Nephron (organoid): ENCODE measurements around the gene COMMD2.

Source experiments
- H3K27ac Mint-ChIP-seq, 3 experiments: 2 replicates each; pipeline ENCODE4 v1.8.0; 2020; ENCODE audit warnings: mixed read lengths in 3 of 3, mild to moderate bottlenecking in 2 of 3, moderate library complexity in 1 of 3
- H3K27me3 Mint-ChIP-seq: 2 replicates; pipeline ENCODE4 v1.8.0; 2021; ENCODE audit warnings: low read depth, mild to moderate bottlenecking, moderate library complexity, mixed read lengths
- H3K36me3 Mint-ChIP-seq: 2 replicates; pipeline ENCODE4 v1.8.0; 2020; ENCODE audit warnings: low read depth, mixed read lengths
- H3K4me1 Mint-ChIP-seq: 2 replicates; pipeline ENCODE4 v1.8.0; 2020; ENCODE audit warnings: mixed read lengths
- H3K4me3 Mint-ChIP-seq, 3 experiments: 2 replicates each; pipeline ENCODE4 v1.8.0; 2020; ENCODE audit warnings: mild to moderate bottlenecking in 3 of 3, mixed read lengths in 3 of 3, moderate library complexity in 2 of 3
- H3K9me3 Mint-ChIP-seq: 2 replicates; pipeline ENCODE4 v1.8.0; 2020; ENCODE audit warnings: mixed read lengths
- CTCF ChIP-seq, 3 experiments: fragments of 200-600 bp; sonication (generic); IDR thresholded peaks; one replicate each; pipeline ENCODE4 v1.5.0; 2021; ENCODE audit warnings: antibody characterized with exemption in 3 of 3; ENCODE audit not compliant: unreplicated experiment in 3 of 3

COMMD2 gene

GRCh38 chr3:149713730-149714654 is 38.3 kb downstream of the COMMD2 start:
- no peaks in the 10 kb centered on the region for H3K36me3 Mint-ChIP-seq
- no peak overlapping the region for H3K4me3 Mint-ChIP-seq
- peaks cover 14% of the 10 kb centered on the region for H3K4me1 Mint-ChIP-seq
- TF ChIP-seq CTCF (IDR thresholded peaks at IDR 0.05; ENCODE audit: unreplicated experiment in 3 of 3): no peak
- no peaks in the 10 kb centered on the region for H3K9me3 Mint-ChIP-seq
- H3K27me3 Mint-ChIP-seq: no peaks in the 10 kb centered on the region
- H3K27ac Mint-ChIP-seq: no peak overlapping the region

GRCh38 chr3:149706905-149707304 is 45.4 kb downstream of the COMMD2 start:
- peaks cover 57% of the 10 kb centered on the region for H3K4me1 Mint-ChIP-seq

GRCh38 chr3:149705416-149705815 is 46.9 kb downstream of the COMMD2 start:
- Mint-ChIP-seq H3K27ac (peak overlapping the region in 2 of 3 experiments; percentile 7 to 82), H3K4me1 (peaks cover 48% of the 10 kb centered on the region), H3K36me3 (no peaks in the 10 kb centered on the region), H3K4me3 (no peak overlapping the region), H3K27me3 (no peaks in the 10 kb centered on the region), H3K9me3 (no peaks in the 10 kb centered on the region)
- TF ChIP-seq CTCF (IDR thresholded peaks at IDR 0.05; ENCODE audit: unreplicated experiment in 3 of 3): no peak

More at GRCh38 chr3:149706905-149707304, 45.4 kb downstream of the COMMD2 start:
- H3K4me3 Mint-ChIP-seq: no peak overlapping the region
- no peaks in the 10 kb centered on the region for H3K27me3 Mint-ChIP-seq
- TF ChIP-seq CTCF (IDR thresholded peaks at IDR 0.05; ENCODE audit: unreplicated experiment in 3 of 3): no peak
- H3K36me3 Mint-ChIP-seq: no peaks in the 10 kb centered on the region
- peak overlapping the region; percentile 57 to 94 (median 63) for H3K27ac Mint-ChIP-seq
- H3K9me3 Mint-ChIP-seq: no peaks in the 10 kb centered on the region

GRCh38 chr3:149703466-149703865 is 48.8 kb downstream of the COMMD2 start:
- H3K4me1 Mint-ChIP-seq: peaks cover 43% of the 10 kb centered on the region
- no peaks in the 10 kb centered on the region for H3K27me3 Mint-ChIP-seq
- no peaks in the 10 kb centered on the region for H3K36me3 Mint-ChIP-seq
- no peak for TF ChIP-seq CTCF (IDR thresholded peaks at IDR 0.05; ENCODE audit: unreplicated experiment in 3 of 3)
- peak overlapping the region in 1 of 3 experiments; percentile 24 for H3K27ac Mint-ChIP-seq
- peaks cover 11% of the 10 kb centered on the region for H3K9me3 Mint-ChIP-seq
- no peak overlapping the region for H3K4me3 Mint-ChIP-seq

- Mint-ChIP-seq H3K27me3 (no peaks in the 10 kb centered on the region), H3K4me3 (no peak overlapping the region), H3K36me3 (no peaks in the 10 kb centered on the region), H3K27ac (peak overlapping the region in 1 of 3 experiments; percentile 24), H3K4me1 (peaks cover 40% of the 10 kb centered on the region), H3K9me3 (peaks cover 17% of the 10 kb centered on the region)
- TF ChIP-seq CTCF (IDR thresholded peaks at IDR 0.05; ENCODE audit: unreplicated experiment in 3 of 3): no peak
Measured at GRCh38 chr3:149702691-149703441, 49.4 kb downstream of the COMMD2 start.
